GM12878 (cell line): Measurements from ENCODE around the gene PRDM16. TPM values are rescaled to one million over a fixed set of nuclear protein-coding genes. Genes with fewer than 3 reads are reported as not detected.

Source experiments
- ATAC-seq: fragments of 200-7000 bp; cut with Tn5 transposase; 3 replicates; pipeline ENCODE4 v1.9.1; 2020; ENCODE audit warnings: mild to moderate bottlenecking, moderate library complexity
- BruUV-seq: library from RNA; stranded (reverse); fragments of 400-500 nt; replicated peaks from 2 replicates; lab custom pipeline; 2021; lab: Mats Ljungman, UMichigan
- CTCF ChIA-PET: fragments of 300-600 bp; sonication (Branson Sonifier 250); formaldehyde crosslinking; extraction: SDS; loops from one replicate; lab custom pipeline; 2021; ENCODE audit warnings: inconsistent platforms; lab: Yijun Ruan, JAX
- POLR2A ChIA-PET: fragments of 350-600 bp; formaldehyde crosslinking; extraction: SDS; loops from one replicate; lab custom pipeline; 2021; ENCODE audit warnings: inconsistent platforms; lab: Charles Lee
- RAD21 ChIA-PET: fragments of 300-600 bp; sonication (Branson Sonifier 250); formaldehyde crosslinking; loops from one replicate; lab custom pipeline; 2023; ENCODE audit warnings: antibody characterized with exemption; ENCODE audit not compliant: unreplicated experiment; lab: Charles Lee
- SMC1A ChIA-PET: fragments of 300-600 bp; sonication (Branson Sonifier 250); formaldehyde crosslinking; loops from one replicate; lab custom pipeline; 2023; ENCODE audit not compliant: unreplicated experiment, uncharacterized antibody; lab: Charles Lee
- DNase-seq: peaks from one replicate; pipeline ENCODE4 v3.0.0-alpha.2; 2011; ENCODE audit warnings: low read depth, low spot score
- FAIRE-seq: peaks from 3 replicates; lab custom pipeline; 2011; peaks lifted over from hg19 to GRCh38; lab: Jason Lieb, UNC
- H2AFZ ChIP-seq: 2 replicates; pipeline ENCODE4 v1.6.0; 2011; ENCODE audit warnings: low read depth, low read length, control low read depth; ENCODE audit not compliant: control insufficient read depth
- H3K27ac ChIP-seq: 2 replicates; pipeline ENCODE4 v1.5.1; 2011; ENCODE audit warnings: control low read depth; ENCODE audit not compliant: control insufficient read depth, insufficient read depth
- H3K27me3 ChIP-seq, 2 experiments: replicated peaks in 1 of 2; 2 replicates each; pipeline versions ENCODE4 v1.6.0 to v1.6.1; 2011; ENCODE audit warnings: low read length in 1 of 2; ENCODE audit not compliant: control insufficient read depth in 2 of 2, insufficient read depth in 2 of 2
- H3K36me3 ChIP-seq, 2 experiments: 2 replicates each; pipeline ENCODE4 v1.5.1; 2011; ENCODE audit warnings: low read length in 1 of 2; ENCODE audit not compliant: control insufficient read depth in 2 of 2, insufficient read depth in 2 of 2
- H3K4me1 ChIP-seq: 2 replicates; pipeline ENCODE4 v1.6.1; 2011; ENCODE audit warnings: mild to moderate bottlenecking, low read length, moderate library complexity, mixed read lengths; ENCODE audit not compliant: control insufficient read depth, insufficient read depth
- H3K4me2 ChIP-seq: 2 replicates; pipeline ENCODE4 v1.6.0; 2011; ENCODE audit warnings: control low read depth; ENCODE audit not compliant: control insufficient read depth, insufficient read depth
- H3K4me3 ChIP-seq: fragments of 200-600 bp; sonication (generic); 2 replicates; pipeline ENCODE4 v1.5.1; 2016
- H3K79me2 ChIP-seq: 2 replicates; pipeline ENCODE4 v1.6.0; 2011; ENCODE audit warnings: low read length; ENCODE audit not compliant: control insufficient read depth, insufficient read depth
- H3K9ac ChIP-seq: 2 replicates; pipeline ENCODE4 v1.8.0; 2011; ENCODE audit warnings: low read length, control low read depth, mixed read lengths; ENCODE audit not compliant: control insufficient read depth, insufficient read depth
- H3K9me3 ChIP-seq: replicated peaks from 3 replicates; pipeline ENCODE4 v1.5.1; 2011; ENCODE audit warnings: mild to moderate bottlenecking, low read length; ENCODE audit not compliant: control insufficient read depth, insufficient read depth
- H4K20me1 ChIP-seq: 2 replicates; pipeline ENCODE4 v1.6.0; 2011; ENCODE audit not compliant: control insufficient read depth, insufficient read depth
- ATF7 ChIP-seq: fragments of 450-650 bp; IDR thresholded peaks from 2 replicates; pipeline ENCODE4 v1.6.1; 2016; ENCODE audit warnings: low read depth, mild to moderate bottlenecking
- CHD1 ChIP-seq: IDR thresholded peaks from 2 replicates; pipeline ENCODE4 v1.6.1; 2012; ENCODE audit warnings: low read depth, low read length, improper control_type of control experiment
- MEF2B ChIP-seq: fragments of 450-650 bp; IDR thresholded peaks from 2 replicates; pipeline ENCODE4 v1.6.1; 2018; ENCODE audit warnings: mild to moderate bottlenecking, moderate library complexity; ENCODE audit not compliant: partially characterized antibody, poor library complexity, severe bottlenecking
- NRF1 ChIP-seq: conservative IDR thresholded peaks from 2 replicates; pipeline ENCODE4 v1.6.1; 2011; ENCODE audit warnings: mild to moderate bottlenecking, low read depth, low read length, improper control_type of control experiment
- PAX8 ChIP-seq: fragments of 450-650 bp; IDR thresholded peaks from 2 replicates; pipeline ENCODE4 v1.6.1; 2017; ENCODE audit warnings: mild to moderate bottlenecking, moderate library complexity
- RAD21 ChIP-seq: IDR thresholded peaks from 2 replicates; pipeline ENCODE4 v1.6.1; 2011; ENCODE audit warnings: mild to moderate bottlenecking, low read depth, low read length, moderate library complexity; ENCODE audit not compliant: insufficient read depth
- SMAD1 ChIP-seq: fragments of 450-650 bp; IDR thresholded peaks from 2 replicates; pipeline ENCODE4 v1.6.1; 2018; ENCODE audit warnings: mild to moderate bottlenecking, low read depth; ENCODE audit not compliant: partially characterized antibody
- TCF12 ChIP-seq: IDR thresholded peaks from 2 replicates; pipeline ENCODE4 v1.6.1; 2011; ENCODE audit warnings: low read depth, mild to moderate bottlenecking, low read length
- WRNIP1 ChIP-seq: IDR thresholded peaks from 2 replicates; pipeline ENCODE4 v1.6.1; 2011; ENCODE audit warnings: low read depth, low read length, improper control_type of control experiment, borderline replicate concordance
- ZNF622 ChIP-seq: fragments of 450-650 bp; IDR thresholded peaks from 2 replicates; pipeline ENCODE4 v1.6.1; 2017; ENCODE audit warnings: mild to moderate bottlenecking, inconsistent platforms
- WGBS: methylation state at CpG from one replicate; pipeline ENCODE4 v1.1.6; 2016; ENCODE audit warnings: low lambda C conversion rate; ENCODE audit not compliant: insufficient replicate concordance, insufficient coverage; ENCODE audit errors: missing lambda C conversion rate; 5-methylcytosine and 5-hydroxymethylcytosine counted together
- in situ Hi-C: fragments of 300-500 bp; cut with MboI; formaldehyde crosslinking; loops from 9 replicates; pipeline ENCODE4 v1.14.3; 2018; ENCODE audit warnings: mixed read lengths
- intact Hi-C: fragments of 100-400 bp; cut with micrococcal nuclease; formaldehyde crosslinking; loops from one replicate; pipeline ENCODE4 v1.14.2; 2022; ENCODE audit not compliant: unreplicated experiment
- polyA plus RNA-seq, 11 experiments: library from polyadenylated mRNA; depleted of rRNA in 4 of 11; unstranded in 6 of 11; stranded (reverse) in 5 of 11; fragments of >200 nt; fragmentation: Nextera tagmentation in 4 of 11; fragmentation: Illumina TruSeq in 1 of 11; extraction: Ambion mirVana in 4 of 11; extraction: Trizol in 1 of 11; gene quantifications; 1 replicate in 1 of 11; 2 replicates in 10 of 11; pipeline versions ENCODE4 v1.2.1 to v1.2.3, GENCODE V29; 2011 to 2016; ENCODE audit warnings: inconsistent platforms in 2 of 11, missing spikeins in 2 of 11, low read depth in 1 of 11
- total RNA-seq, 4 experiments: library from RNA; depleted of rRNA in 3 of 4; stranded (reverse); fragments of >200 nt in 3 of 4; fragmentation: Illumina TruSeq in 1 of 4; extraction: Trizol in 1 of 4; gene quantifications; 2 replicates each; pipeline versions ENCODE4 v1.2.1 to v1.2.3, GENCODE V29; 2013 to 2021
- TF ChIP-seq, protein P1 (sequence below): IDR thresholded peaks from 2 replicates; pipeline ENCODE4 v1.6.1; 2011; ENCODE audit warnings: low read depth, mild to moderate bottlenecking, low read length, moderate library complexity, borderline replicate concordance; ENCODE audit errors: extremely low read depth
- TF ChIP-seq, protein P2 (sequence below): IDR thresholded peaks from 2 replicates; pipeline ENCODE4 v1.6.1; 2012; ENCODE audit warnings: improper control_type of control experiment, low read depth, low read length; ENCODE audit not compliant: insufficient replicate concordance

PRDM16 gene
- total and polyA plus RNA-seq, 10 of the 15 experiments (the other 5 are each of a cell fraction or from before 2014, with no cell fraction given) = 0.03 TPM; not detected in 9

DNA sequence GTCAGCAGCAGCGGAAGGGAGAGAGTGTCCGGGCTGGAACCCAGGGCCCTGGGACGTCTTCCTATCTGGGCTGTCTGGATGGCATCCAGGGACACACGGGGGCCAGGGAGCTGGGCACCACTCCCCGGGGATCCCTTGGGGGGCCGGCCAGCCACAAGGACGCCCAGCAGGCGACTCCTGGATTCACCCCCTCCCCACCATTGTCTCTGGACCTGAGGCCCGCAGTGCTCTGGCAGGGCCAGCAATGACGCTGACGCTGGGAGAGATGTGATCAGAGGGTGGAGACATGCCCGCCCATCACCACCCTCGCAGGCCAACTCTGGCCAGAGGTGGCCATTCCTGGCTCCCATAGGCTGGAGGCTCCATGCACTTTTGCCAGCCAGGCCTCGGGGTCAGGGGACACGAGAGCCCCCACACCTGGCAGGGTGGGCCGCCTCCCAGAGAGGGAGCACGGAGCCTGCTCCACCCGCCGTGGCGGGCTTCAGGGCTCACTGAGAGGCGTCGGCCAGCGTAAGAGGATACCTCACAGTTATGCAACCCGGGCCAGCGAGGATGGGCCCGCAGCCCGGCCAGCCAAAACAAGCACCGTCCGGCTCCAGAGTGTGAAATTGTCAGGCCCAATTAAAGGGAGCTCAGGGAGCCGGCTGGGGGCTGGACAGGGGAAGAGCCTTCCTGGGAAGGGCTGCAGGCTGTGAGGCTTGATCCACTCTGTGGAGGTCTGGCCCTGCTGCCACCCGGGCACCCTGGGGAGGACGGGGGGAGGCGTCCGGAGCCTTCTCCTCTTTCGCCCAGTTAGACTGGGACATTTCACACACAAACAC lies 37.4 kb upstream of the PRDM16 start:
- Histone ChIP-seq H3K9ac (no peak overlapping the region), H4K20me1 (no peaks in the 10 kb centered on the region), H3K4me1 (no peaks in the 10 kb centered on the region), H3K79me2 (no peaks in the 10 kb centered on the region), H3K9me3 (no peaks in the 10 kb centered on the region), H3K27ac (no peak overlapping the region), H2AFZ (no peak overlapping the region), H3K4me3 (no peak overlapping the region), H3K4me2 (no peak overlapping the region), H3K27me3 (no peaks in the 10 kb centered on the region), H3K36me3 (no peaks in the 10 kb centered on the region)
- 47% methylated on average over 35 of the region's 35 CpGs for WGBS
- SMC1A ChIA-PET = no interaction called here
- DNase-seq = no peak
- no TSS peak for BruUV-seq
- CTCF ChIA-PET = no interaction called here
- POLR2A ChIA-PET = no interaction called here
- no peak for ATAC-seq
- no peak for FAIRE-seq
- RAD21 ChIA-PET = no interaction called here
- intact Hi-C loops (no loop called here), in situ Hi-C loops (no loop called here)
- TF ChIP-seq ZNF622 (no peak), TCF12 (no peak), CHD1 (no peak), MEF2B (no peak)
- TF ChIP-seq, protein P1, sequence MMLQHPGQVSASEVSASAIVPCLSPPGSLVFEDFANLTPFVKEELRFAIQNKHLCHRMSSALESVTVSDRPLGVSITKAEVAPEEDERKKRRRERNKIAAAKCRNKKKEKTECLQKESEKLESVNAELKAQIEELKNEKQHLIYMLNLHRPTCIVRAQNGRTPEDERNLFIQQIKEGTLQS = no peak

DNA sequence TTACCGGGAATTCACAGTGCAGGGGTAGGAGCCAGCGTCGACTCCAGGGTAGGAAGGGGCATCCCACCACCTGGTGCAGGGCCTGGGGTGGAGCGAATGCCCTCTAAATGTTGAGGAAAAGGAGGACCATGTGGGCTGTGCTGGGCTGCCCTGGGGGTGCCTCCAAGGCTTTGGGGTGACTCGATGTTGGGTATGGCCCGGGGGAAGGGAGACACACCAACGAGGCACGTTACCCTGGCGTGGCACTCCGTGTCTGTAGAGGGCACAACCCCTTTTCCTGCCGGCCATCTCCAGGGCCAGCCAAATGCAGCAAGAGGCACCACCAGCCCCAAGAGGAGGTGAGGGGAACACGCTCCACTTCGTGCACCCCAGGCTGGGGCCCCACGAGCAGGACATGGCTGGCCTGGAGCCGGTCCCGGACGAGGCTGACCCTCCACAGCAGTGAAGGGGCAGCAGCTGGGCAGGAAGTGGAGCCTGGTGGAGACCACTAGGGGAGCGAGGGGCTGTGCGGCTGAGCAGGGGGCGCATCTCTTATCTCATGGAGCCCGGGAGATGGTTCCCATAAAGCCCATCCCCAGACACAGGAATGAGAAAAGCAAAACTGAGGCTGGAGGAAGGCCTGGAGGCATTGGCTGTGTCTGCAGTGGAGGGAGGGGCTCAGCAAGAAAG lies 36.5 kb upstream of the PRDM16 start:
- POLR2A ChIA-PET = no interaction called here
- Histone ChIP-seq H3K4me2 (no peak overlapping the region), H3K79me2 (no peaks in the 10 kb centered on the region), H3K4me3 (no peak overlapping the region), H2AFZ (no peak overlapping the region), H3K9ac (no peak overlapping the region), H3K27me3 (no peaks in the 10 kb centered on the region), H3K36me3 (no peaks in the 10 kb centered on the region), H3K27ac (no peak overlapping the region), H3K9me3 (no peaks in the 10 kb centered on the region), H3K4me1 (no peaks in the 10 kb centered on the region), H4K20me1 (no peaks in the 10 kb centered on the region)
- SMC1A ChIA-PET = no interaction called here
- intact Hi-C loops = no loop called here
- BruUV-seq = no TSS peak
- 40% methylated on average over 21 of the region's 21 CpGs for WGBS
- ATAC-seq (no peak), FAIRE-seq (no peak), DNase-seq (no peak)
- in situ Hi-C loops = no loop called here
- RAD21 ChIA-PET = no interaction called here
- CTCF ChIA-PET = no interaction called here
- TF ChIP-seq NRF1 (no peak), PAX8 (no peak), SMAD1 (no peak), RAD21 (no peak), WRNIP1 (no peak), ATF7 (no peak)
- TF ChIP-seq, protein P2, sequence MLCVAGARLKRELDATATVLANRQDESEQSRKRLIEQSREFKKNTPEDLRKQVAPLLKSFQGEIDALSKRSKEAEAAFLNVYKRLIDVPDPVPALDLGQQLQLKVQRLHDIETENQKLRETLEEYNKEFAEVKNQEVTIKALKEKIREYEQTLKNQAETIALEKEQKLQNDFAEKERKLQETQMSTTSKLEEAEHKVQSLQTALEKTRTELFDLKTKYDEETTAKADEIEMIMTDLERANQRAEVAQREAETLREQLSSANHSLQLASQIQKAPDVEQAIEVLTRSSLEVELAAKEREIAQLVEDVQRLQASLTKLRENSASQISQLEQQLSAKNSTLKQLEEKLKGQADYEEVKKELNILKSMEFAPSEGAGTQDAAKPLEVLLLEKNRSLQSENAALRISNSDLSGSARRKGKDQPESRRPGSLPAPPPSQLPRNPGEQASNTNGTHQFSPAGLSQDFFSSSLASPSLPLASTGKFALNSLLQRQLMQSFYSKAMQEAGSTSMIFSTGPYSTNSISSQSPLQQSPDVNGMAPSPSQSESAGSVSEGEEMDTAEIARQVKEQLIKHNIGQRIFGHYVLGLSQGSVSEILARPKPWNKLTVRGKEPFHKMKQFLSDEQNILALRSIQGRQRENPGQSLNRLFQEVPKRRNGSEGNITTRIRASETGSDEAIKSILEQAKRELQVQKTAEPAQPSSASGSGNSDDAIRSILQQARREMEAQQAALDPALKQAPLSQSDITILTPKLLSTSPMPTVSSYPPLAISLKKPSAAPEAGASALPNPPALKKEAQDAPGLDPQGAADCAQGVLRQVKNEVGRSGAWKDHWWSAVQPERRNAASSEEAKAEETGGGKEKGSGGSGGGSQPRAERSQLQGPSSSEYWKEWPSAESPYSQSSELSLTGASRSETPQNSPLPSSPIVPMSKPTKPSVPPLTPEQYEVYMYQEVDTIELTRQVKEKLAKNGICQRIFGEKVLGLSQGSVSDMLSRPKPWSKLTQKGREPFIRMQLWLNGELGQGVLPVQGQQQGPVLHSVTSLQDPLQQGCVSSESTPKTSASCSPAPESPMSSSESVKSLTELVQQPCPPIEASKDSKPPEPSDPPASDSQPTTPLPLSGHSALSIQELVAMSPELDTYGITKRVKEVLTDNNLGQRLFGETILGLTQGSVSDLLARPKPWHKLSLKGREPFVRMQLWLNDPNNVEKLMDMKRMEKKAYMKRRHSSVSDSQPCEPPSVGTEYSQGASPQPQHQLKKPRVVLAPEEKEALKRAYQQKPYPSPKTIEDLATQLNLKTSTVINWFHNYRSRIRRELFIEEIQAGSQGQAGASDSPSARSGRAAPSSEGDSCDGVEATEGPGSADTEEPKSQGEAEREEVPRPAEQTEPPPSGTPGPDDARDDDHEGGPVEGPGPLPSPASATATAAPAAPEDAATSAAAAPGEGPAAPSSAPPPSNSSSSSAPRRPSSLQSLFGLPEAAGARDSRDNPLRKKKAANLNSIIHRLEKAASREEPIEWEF = no peak
